Testis (tissue), 3 donors: ENCODE measurements around the gene TCF15. TPM values are rescaled to one million over a fixed set of nuclear protein-coding genes. Genes with fewer than 3 reads are reported as not detected.

Experiments
- DNase-seq: peaks from one replicate; pipeline ENCODE4 v3.0.0-alpha.2; 2019
- H3K27ac ChIP-seq, 2 donors: fragments of 200-600 bp; sonication (generic); one replicate each; pipeline ENCODE4 v1.5.1; 2019
- H3K27me3 ChIP-seq: fragments of 200-600 bp; sonication (generic); one replicate; pipeline ENCODE4 v1.5.1; 2019
- H3K36me3 ChIP-seq: fragments of 200-600 bp; sonication (generic); one replicate; pipeline ENCODE4 v1.5.1; 2017; ENCODE audit warnings: low read depth; ENCODE audit errors: missing control alignments
- H3K4me1 ChIP-seq: fragments of 200-600 bp; sonication (generic); one replicate; pipeline ENCODE4 v1.5.1; 2019
- H3K4me3 ChIP-seq, 2 donors: fragments of 200-600 bp; sonication (generic); one replicate each; pipeline ENCODE4 v1.5.1; 2017 to 2019
- H3K9me3 ChIP-seq: fragments of 200-600 bp; sonication (generic); one replicate; pipeline ENCODE4 v1.5.1; 2017
- CTCF ChIP-seq, 3 experiments: fragments of 450-650 bp in 2 of 3; fragments of 200-600 bp in 1 of 3; sonication (generic) in 1 of 3; IDR thresholded peaks; one replicate each; pipeline ENCODE4 v1.5.1; 2016 to 2019; ENCODE audit warnings: antibody characterized with exemption in 3 of 3, mild to moderate bottlenecking in 2 of 3, moderate library complexity in 1 of 3
- POLR2A ChIP-seq: fragments of 450-650 bp; IDR thresholded peaks from one replicate; pipeline ENCODE4 v1.6.1; 2017; ENCODE audit warnings: antibody characterized with exemption, mild to moderate bottlenecking, moderate library complexity
- WGBS, 2 donors: methylation state at CpG; one replicate each; pipeline ENCODE4 v1.1.5; 2018; 5-methylcytosine and 5-hydroxymethylcytosine counted together
- intact Hi-C: fragments of 100-400 bp; cut with DNase I; formaldehyde crosslinking; loops from one replicate; pipeline ENCODE4 v1.15.1; 2023; ENCODE audit warnings: low total_unique reads
- polyA plus RNA-seq: library from polyadenylated mRNA; stranded (reverse); fragments of 350-450 nt; fragmentation: Illumina TruSeq; extraction: RNeasy Lipid Tissue Mini Kit (QIAGEN cat#74804); gene quantifications from one replicate; pipeline ENCODE4 v1.2.3, GENCODE V29; 2014; ENCODE audit warnings: low read depth, low replicate concordance; ENCODE audit not compliant: insufficient read depth
- total RNA-seq, 2 donors: library from RNA; depleted of rRNA; stranded (reverse); fragments of >200 nt; gene quantifications; one replicate each; pipeline ENCODE4 v1.2.3, GENCODE V29; 2016

Gene TCF15
- total and polyA plus RNA-seq, 3 donors from 2014 or later = 2.0 to 3.7 (median 2.7) TPM

GRCh38 chr20:574297-574942 lies 35.7 kb downstream of the TCF15 start:
- Histone ChIP-seq H3K4me1 (peaks cover 7% of the 10 kb centered on the region), H3K36me3 (no peaks in the 10 kb centered on the region), H3K9me3 (no peaks in the 10 kb centered on the region), H3K27me3 (no peaks in the 10 kb centered on the region), H3K27ac (no peak overlapping the region), H3K4me3 (peak overlapping the region in 1 of 2 donors; percentile 5)
- no peak for TF ChIP-seq POLR2A
- no peak for TF ChIP-seq CTCF (IDR thresholded peaks at IDR 0.05)
- no peak for DNase-seq
- intact Hi-C loops = no loop called here
- WGBS, 2 donors = 37 to 56% methylated on average over 15 of the region's 15 CpGs

- H3K36me3 ChIP-seq = no peaks in the 10 kb centered on the region
- WGBS, 2 donors = 78% methylated on average over 12 of the region's 12 CpGs
- DNase-seq = no peak
- no peak for TF ChIP-seq POLR2A
- intact Hi-C loops = no loop called here
- H3K4me1 ChIP-seq = peaks cover 7% of the 10 kb centered on the region
- H3K27me3 ChIP-seq = no peaks in the 10 kb centered on the region
- H3K9me3 ChIP-seq = no peaks in the 10 kb centered on the region
- no peak overlapping the region for H3K27ac ChIP-seq
- no peak overlapping the region for H3K4me3 ChIP-seq
Measured at GRCh38 chr20:573414-574296, 36.5 kb downstream of the TCF15 start.

GRCh38 chr20:572727-573126 lies 37.4 kb downstream of the TCF15 start:
- Histone ChIP-seq H3K4me1 (peaks cover 7% of the 10 kb centered on the region), H3K36me3 (no peaks in the 10 kb centered on the region), H3K4me3 (no peak overlapping the region), H3K9me3 (no peaks in the 10 kb centered on the region), H3K27ac (no peak overlapping the region), H3K27me3 (no peaks in the 10 kb centered on the region)
- WGBS, 2 donors = 47 to 54% methylated on average over 7 of the region's 7 CpGs
- intact Hi-C loops = no loop called here
- no peak for DNase-seq
- no peak for TF ChIP-seq CTCF (IDR thresholded peaks at IDR 0.05)
- no peak for TF ChIP-seq POLR2A

- 36 to 42% methylated on average over 21 to 24 of the region's 24 CpGs for WGBS, 2 donors
- Histone ChIP-seq H3K27me3 (no peaks in the 10 kb centered on the region), H3K4me3 (no peak overlapping the region), H3K9me3 (no peaks in the 10 kb centered on the region), H3K27ac (no peak overlapping the region), H3K36me3 (no peaks in the 10 kb centered on the region), H3K4me1 (peaks cover 7% of the 10 kb centered on the region)
- peak; percentile 33 for DNase-seq
- TF ChIP-seq POLR2A = no peak
- TF ChIP-seq CTCF (IDR thresholded peaks at IDR 0.05) = no peak
- intact Hi-C loops = no loop called here
Measured at GRCh38 chr20:571754-572441, 38.2 kb downstream of the TCF15 start.
